ENCODE measurements around the gene TMUB1. TPM values are rescaled to one million over a fixed set of nuclear protein-coding genes. Genes with fewer than 3 reads are reported as not detected.

TMUB1 gene
- total and polyA plus RNA-seq, 9 of the 15 experiments (the other 6 are each of a cell fraction or from before 2014, with no cell fraction given) = 0.14 to 241 (median 74.1) TPM

DNA sequence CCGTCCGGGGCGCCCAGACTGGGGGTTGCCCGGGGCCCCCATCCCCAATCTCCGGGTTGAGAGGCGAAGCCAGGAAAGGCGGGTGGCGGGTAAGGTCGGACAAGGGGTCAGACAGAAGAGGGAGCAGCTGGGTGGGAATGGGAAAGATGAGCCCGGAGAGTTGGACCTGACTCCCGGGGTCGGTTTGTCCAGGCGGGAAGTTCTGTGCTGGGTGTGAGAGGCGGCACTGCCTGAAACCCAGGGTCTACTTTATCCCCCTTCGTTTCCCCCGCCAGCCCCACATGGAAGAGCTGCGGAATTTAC lies 23.2 kb downstream of the TMUB1 start:
- CTCF ChIA-PET (ENCODE audit: low intra/inter-chr PET ratio) = interaction anchor here (0.6 to 1.7 kb wide), 5 partner anchors 32 to 681 kb away, joined by 3 to 8 read pairs (median 5); partner anchors contain the start of gene ABCB8
- peak overlapping the region; percentile 85 to 91 for H3K9ac ChIP-seq (ENCODE audit: insufficient read depth in 1 of 2, low read depth in 2 of 2, low read length in 2 of 2)
- H3K27ac ChIP-seq (ENCODE audit: extremely low read depth, low read depth, low read length) = peak overlapping the region; percentile 90
- no peak for DNase-seq (ENCODE audit: extremely low read depth in 1 of 4, low spot score in 3 of 4)
- ATAC-seq = no peak
- peak overlapping the region; percentile 84 for H3K4me3 ChIP-seq
- H3K9me1 ChIP-seq (ENCODE audit: control insufficient read depth, insufficient read depth, low read length) = no peaks in the 10 kb centered on the region
- POLR2A ChIA-PET = interaction anchor here (0.6 to 2.4 kb wide), 4 partner anchors 21 to 28 kb away, joined by 3 to 9 read pairs (median 4); partner anchors contain the start of gene FASTK
- no peaks in the 10 kb centered on the region for H3K27me3 ChIP-seq (ENCODE audit: control insufficient read depth in 2 of 2, insufficient read depth in 2 of 2, low read length in 2 of 2)
- H3K4me1 ChIP-seq (replicated peaks in 1 of 2; ENCODE audit: control insufficient read depth in 2 of 2, insufficient read depth in 2 of 2, low read length in 2 of 2) = peaks cover 57 to 82% of the 10 kb centered on the region in 2 experiments
- intact Hi-C loops (cut with micrococcal nuclease) = loop anchor here (2.0 kb wide), 1 partner anchor 49 kb away; no protein-coding TSS in a partner anchor
- H3K4me2 ChIP-seq (ENCODE audit: insufficient read depth, low read length) = peak overlapping the region; percentile 94
- H2AFZ ChIP-seq (ENCODE audit: low read depth, low read length) = peak overlapping the region; percentile 81; the same call in 1 of the 2 replicates
- no TSS peak for BruUV-seq (replicated peaks)
- peaks cover 61% of the 10 kb centered on the region for H3K79me2 ChIP-seq (ENCODE audit: control insufficient read depth, insufficient read depth, low read length)
- under 1% methylated on average over 17 of the region's 17 CpGs for WGBS (ENCODE audit: insufficient coverage, low coverage, missing lambda C conversion rate)
- peaks cover 27% of the 10 kb centered on the region for H3K36me3 ChIP-seq (ENCODE audit: control insufficient read depth, insufficient read depth, low read length)
- peaks cover 10% of the 10 kb centered on the region for H4K20me1 ChIP-seq (replicated peaks; ENCODE audit: control insufficient read depth, insufficient read depth, low read length)
- in situ Hi-C loops (cut with MboI) = no loop called here
- no peak for FAIRE-seq
- no peaks in the 10 kb centered on the region for H3K9me3 ChIP-seq (replicated peaks; ENCODE audit: control insufficient read depth, insufficient read depth, low read depth, low read length)
- TF ChIP-seq TAF15 (IDR thresholded peaks at IDR 0.05; ENCODE audit: low read depth, low read length) (no peak), ARID2 (IDR thresholded peaks at IDR 0.05) (0 out of 2 replicates have a peak, but pooled peaks have one; percentile 3), CREBBP (IDR thresholded peaks at IDR 0.05; ENCODE audit: low read depth, low read length) (no peak), TAF1 (IDR thresholded peaks at IDR 0.05; ENCODE audit: control insufficient read depth, extremely low read depth, insufficient read depth, low read length, severe bottlenecking) (peak; percentile 30), PHB2 (IDR thresholded peaks at IDR 0.05; ENCODE audit: low read depth) (no peak), PHB (CRISPR knock-in tag; IDR thresholded peaks at IDR 0.05) (0 out of 2 replicates have a peak, but pooled peaks have one; percentile 18), SMARCA4 (IDR thresholded peaks at IDR 0.05) (peak; percentile 41; the same call in 1 of the 2 replicates), HLTF (IDR thresholded peaks at IDR 0.05) (0 out of 2 replicates have a peak, but pooled peaks have one; percentile 10), LEF1 (IDR thresholded peaks at IDR 0.05) (0 out of 2 replicates have a peak, but pooled peaks have one; percentile 6), THRAP3 (IDR thresholded peaks at IDR 0.05; ENCODE audit: borderline replicate concordance) (no peak), KAT7 (CRISPR knock-in tag; IDR thresholded peaks at IDR 0.05; ENCODE audit: borderline replicate concordance) (0 out of 2 replicates have a peak, but pooled peaks have one; percentile 8), TEAD1 (CRISPR knock-in tag; IDR thresholded peaks at IDR 0.05) (peak in 1 of 2 experiments; percentile 43; a peak in 2 of 4 replicates), DPF2 (IDR thresholded peaks at IDR 0.05) (0 out of 2 replicates have a peak, but pooled peaks have one; percentile 34), KDM5B (IDR thresholded peaks at IDR 0.05; ENCODE audit: insufficient replicate concordance, low read depth, low read length) (peak; percentile 15), SMARCB1 (IDR thresholded peaks at IDR 0.05; ENCODE audit: insufficient read length, low read depth) (peak; percentile 39)
- TF ChIP-seq, protein P1, sequence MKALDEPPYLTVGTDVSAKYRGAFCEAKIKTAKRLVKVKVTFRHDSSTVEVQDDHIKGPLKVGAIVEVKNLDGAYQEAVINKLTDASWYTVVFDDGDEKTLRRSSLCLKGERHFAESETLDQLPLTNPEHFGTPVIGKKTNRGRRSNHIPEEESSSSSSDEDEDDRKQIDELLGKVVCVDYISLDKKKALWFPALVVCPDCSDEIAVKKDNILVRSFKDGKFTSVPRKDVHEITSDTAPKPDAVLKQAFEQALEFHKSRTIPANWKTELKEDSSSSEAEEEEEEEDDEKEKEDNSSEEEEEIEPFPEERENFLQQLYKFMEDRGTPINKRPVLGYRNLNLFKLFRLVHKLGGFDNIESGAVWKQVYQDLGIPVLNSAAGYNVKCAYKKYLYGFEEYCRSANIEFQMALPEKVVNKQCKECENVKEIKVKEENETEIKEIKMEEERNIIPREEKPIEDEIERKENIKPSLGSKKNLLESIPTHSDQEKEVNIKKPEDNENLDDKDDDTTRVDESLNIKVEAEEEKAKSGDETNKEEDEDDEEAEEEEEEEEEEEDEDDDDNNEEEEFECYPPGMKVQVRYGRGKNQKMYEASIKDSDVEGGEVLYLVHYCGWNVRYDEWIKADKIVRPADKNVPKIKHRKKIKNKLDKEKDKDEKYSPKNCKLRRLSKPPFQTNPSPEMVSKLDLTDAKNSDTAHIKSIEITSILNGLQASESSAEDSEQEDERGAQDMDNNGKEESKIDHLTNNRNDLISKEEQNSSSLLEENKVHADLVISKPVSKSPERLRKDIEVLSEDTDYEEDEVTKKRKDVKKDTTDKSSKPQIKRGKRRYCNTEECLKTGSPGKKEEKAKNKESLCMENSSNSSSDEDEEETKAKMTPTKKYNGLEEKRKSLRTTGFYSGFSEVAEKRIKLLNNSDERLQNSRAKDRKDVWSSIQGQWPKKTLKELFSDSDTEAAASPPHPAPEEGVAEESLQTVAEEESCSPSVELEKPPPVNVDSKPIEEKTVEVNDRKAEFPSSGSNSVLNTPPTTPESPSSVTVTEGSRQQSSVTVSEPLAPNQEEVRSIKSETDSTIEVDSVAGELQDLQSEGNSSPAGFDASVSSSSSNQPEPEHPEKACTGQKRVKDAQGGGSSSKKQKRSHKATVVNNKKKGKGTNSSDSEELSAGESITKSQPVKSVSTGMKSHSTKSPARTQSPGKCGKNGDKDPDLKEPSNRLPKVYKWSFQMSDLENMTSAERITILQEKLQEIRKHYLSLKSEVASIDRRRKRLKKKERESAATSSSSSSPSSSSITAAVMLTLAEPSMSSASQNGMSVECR (CRISPR knock-in tag; IDR thresholded peaks at IDR 0.05) = 0 out of 2 replicates have a peak, but pooled peaks have one; percentile 4
- TF ChIP-seq, protein P2, sequence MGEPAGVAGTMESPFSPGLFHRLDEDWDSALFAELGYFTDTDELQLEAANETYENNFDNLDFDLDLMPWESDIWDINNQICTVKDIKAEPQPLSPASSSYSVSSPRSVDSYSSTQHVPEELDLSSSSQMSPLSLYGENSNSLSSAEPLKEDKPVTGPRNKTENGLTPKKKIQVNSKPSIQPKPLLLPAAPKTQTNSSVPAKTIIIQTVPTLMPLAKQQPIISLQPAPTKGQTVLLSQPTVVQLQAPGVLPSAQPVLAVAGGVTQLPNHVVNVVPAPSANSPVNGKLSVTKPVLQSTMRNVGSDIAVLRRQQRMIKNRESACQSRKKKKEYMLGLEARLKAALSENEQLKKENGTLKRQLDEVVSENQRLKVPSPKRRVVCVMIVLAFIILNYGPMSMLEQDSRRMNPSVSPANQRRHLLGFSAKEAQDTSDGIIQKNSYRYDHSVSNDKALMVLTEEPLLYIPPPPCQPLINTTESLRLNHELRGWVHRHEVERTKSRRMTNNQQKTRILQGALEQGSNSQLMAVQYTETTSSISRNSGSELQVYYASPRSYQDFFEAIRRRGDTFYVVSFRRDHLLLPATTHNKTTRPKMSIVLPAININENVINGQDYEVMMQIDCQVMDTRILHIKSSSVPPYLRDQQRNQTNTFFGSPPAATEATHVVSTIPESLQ (CRISPR knock-in tag; IDR thresholded peaks at IDR 0.05) = no peak

All from K562 (cell line).